AG09309 (cell line): Measurements from ENCODE around the gene LRP1.
A peak's percentile ranks its signal among the peaks of the same experiment; 100 is the strongest.

Source experiments
- DNase-seq: peaks from one replicate; pipeline ENCODE4 v3.0.0-alpha.2; 2010; ENCODE audit warnings: low read depth
- H3K4me3 ChIP-seq: 2 replicates; pipeline ENCODE4 v1.5.1; 2011; ENCODE audit warnings: mild to moderate bottlenecking, low read depth, low read length, moderate library complexity; ENCODE audit not compliant: control insufficient read depth
- CTCF ChIP-seq: IDR thresholded peaks from 2 replicates; pipeline ENCODE4 v1.5.1; 2011; ENCODE audit warnings: mild to moderate bottlenecking, low read depth, low read length, inconsistent platforms; ENCODE audit not compliant: insufficient read depth, control insufficient read depth; ENCODE audit errors: missing control alignments

The LRP1 gene

GRCh38 chr12:57230381-57231155 is 102.3 kb downstream of the LRP1 start:
- no peak for DNase-seq
- TF ChIP-seq CTCF = no peak
- H3K4me3 ChIP-seq = peak overlapping the region; percentile 67

- no peak for TF ChIP-seq CTCF
- peak overlapping the region; percentile 67 for H3K4me3 ChIP-seq
- DNase-seq = no peak
Observed at GRCh38 chr12:57231276-57232021, 103.2 kb downstream of the LRP1 start.

- DNase-seq = no peak
- no peak overlapping the region for H3K4me3 ChIP-seq
- no peak for TF ChIP-seq CTCF
Observed at GRCh38 chr12:57232156-57232756, 104.0 kb downstream of the LRP1 start.

- TF ChIP-seq CTCF = no peak
- no peak for DNase-seq
- no peak overlapping the region for H3K4me3 ChIP-seq
Observed at GRCh38 chr12:57233357-57234232, 105.3 kb downstream of the LRP1 start.

GRCh38 chr12:57234233-57234570 is 105.9 kb downstream of the LRP1 start:
- peak; percentile 34 for DNase-seq
- no peak for TF ChIP-seq CTCF
- H3K4me3 ChIP-seq = no peak overlapping the region

- TF ChIP-seq CTCF = no peak
- no peak overlapping the region for H3K4me3 ChIP-seq
- no peak for DNase-seq
Observed at GRCh38 chr12:57234571-57235016, 106.3 kb downstream of the LRP1 start.
